Neural progenitor cell (in vitro differentiated cells): ENCODE measurements around the gene MCCC1.

ENCODE experiments used
- CTCF ChIP-seq: fragments of 200-600 bp; sonication (generic); IDR thresholded peaks from 2 replicates; pipeline ENCODE4 v1.5.1; 2017; ENCODE audit warnings: antibody characterized with exemption, mild to moderate bottlenecking
- EZH2 ChIP-seq: fragments of 200-600 bp; sonication (generic); IDR thresholded peaks from 2 replicates; pipeline ENCODE4 v1.6.1; 2017; ENCODE audit warnings: antibody characterized with exemption, mild to moderate bottlenecking, moderate library complexity
- EZH2phosphoT487 ChIP-seq: fragments of 200-600 bp; sonication (generic); IDR thresholded peaks from 2 replicates; pipeline ENCODE4 v1.6.1; 2017; ENCODE audit warnings: antibody characterized with exemption

DNA sequence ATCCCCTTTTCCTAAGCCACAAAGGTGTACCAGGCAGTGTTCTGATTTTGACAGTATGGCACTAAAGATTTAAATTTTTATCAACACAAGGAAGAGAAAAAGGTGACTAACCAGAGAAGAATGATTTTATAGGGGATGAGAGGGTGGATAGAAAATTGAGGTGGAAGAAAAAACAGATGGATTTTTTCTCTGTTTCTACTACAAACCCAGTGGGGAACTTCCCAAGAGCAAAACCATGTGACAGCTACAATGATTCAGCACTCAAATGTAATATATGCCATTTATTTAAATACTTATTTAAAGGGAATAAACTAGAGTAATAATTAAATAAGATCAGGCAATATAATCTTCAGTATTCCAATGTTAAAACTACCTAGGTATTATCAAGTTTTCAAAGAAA is 130.0 kb downstream of the MCCC1 start:
- no peak for TF ChIP-seq CTCF
- TF ChIP-seq EZH2phosphoT487, result no peak
- no peak for TF ChIP-seq EZH2
